ENCODE measurements around the gene RTL5.

The RTL5 gene

GRCh38 chrX:72130156-72130761 lies 1.5 kb downstream of the RTL5 start:
- H3K9ac ChIP-seq (ENCODE audit: low read depth in 1 of 2, low read length in 2 of 2) = no peak overlapping the region
- no peak overlapping the region for H3K4me3 ChIP-seq (ENCODE audit: low read length in 2 of 2)
- H3K36me3 ChIP-seq (ENCODE audit: control insufficient read depth in 2 of 2, insufficient read depth in 2 of 2, low read length in 2 of 2) = no peaks in the 10 kb centered on the region
- H3K9me3 ChIP-seq (ENCODE audit: control insufficient read depth in 2 of 2, low read length in 2 of 2) = no peaks in the 10 kb centered on the region
- H3K27ac ChIP-seq (ENCODE audit: low read depth in 2 of 2, low read length in 2 of 2) = no peak overlapping the region
- H3K27me3 ChIP-seq (ENCODE audit: control insufficient read depth in 2 of 2, insufficient read depth in 2 of 2, low read length in 2 of 2) = peaks cover 31 to 32% of the 10 kb centered on the region in 2 donors
- no peaks in the 10 kb centered on the region for H3K4me1 ChIP-seq (ENCODE audit: control insufficient read depth in 2 of 2, insufficient read depth in 2 of 2, low read length in 2 of 2)

DNA sequence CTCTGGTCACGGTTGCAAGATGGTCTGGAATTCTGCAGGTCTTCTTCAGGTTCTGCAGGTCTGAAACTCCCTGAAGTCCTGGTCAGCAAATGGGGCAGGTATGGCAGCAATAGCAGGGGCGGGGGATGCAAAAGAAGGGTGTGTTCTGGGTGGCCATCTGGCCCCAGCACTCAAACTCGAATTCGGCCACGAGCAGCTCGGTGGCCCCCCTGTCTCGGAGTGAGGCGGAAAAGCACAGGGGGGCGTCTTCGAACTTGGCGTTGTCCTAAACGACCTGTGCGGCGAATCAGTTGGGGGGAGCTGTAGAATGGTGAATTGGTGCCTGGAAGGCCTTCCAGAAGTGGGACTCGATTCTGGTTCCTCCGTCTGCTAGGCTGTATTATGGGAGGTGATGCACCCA lies 2.1 kb downstream of the RTL5 start:
- H3K9me3 ChIP-seq (ENCODE audit: control insufficient read depth in 2 of 2, low read length in 2 of 2) = no peaks in the 10 kb centered on the region
- peaks cover 31 to 32% of the 10 kb centered on the region in 2 donors for H3K27me3 ChIP-seq (ENCODE audit: control insufficient read depth in 2 of 2, insufficient read depth in 2 of 2, low read length in 2 of 2)

DNA sequence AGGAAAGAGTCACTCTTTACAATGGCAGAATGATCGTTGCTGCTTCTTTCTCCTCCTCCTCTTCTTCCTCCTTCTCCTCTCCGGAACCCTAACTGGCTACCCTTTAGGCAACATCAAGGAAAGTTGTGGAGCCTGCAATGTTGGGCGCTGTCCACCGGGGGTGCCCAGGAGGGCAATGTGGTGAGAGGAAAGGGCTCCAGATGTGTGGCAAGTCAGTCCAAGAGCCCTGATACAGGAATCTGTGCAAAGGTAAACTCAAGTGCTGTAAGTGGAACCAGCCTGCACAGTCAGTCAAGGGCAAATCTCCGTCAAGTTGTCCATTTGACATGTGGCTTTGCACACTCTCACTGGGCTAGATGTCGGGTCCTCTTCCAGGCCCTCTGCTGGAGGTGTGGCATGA lies 2.8 kb downstream of the RTL5 start:
- H3K9me3 ChIP-seq (ENCODE audit: control insufficient read depth in 2 of 2, low read length in 2 of 2) = no peaks in the 10 kb centered on the region
- H3K27me3 ChIP-seq (ENCODE audit: control insufficient read depth in 2 of 2, insufficient read depth in 2 of 2, low read length in 2 of 2) = peaks cover 26 to 32% of the 10 kb centered on the region in 2 donors
- H3K27ac ChIP-seq (ENCODE audit: low read depth in 2 of 2, low read length in 2 of 2) = no peak overlapping the region
- peaks cover 0 to 2% of the 10 kb centered on the region in 2 donors for H3K4me1 ChIP-seq (ENCODE audit: control insufficient read depth in 2 of 2, insufficient read depth in 2 of 2, low read length in 2 of 2)
- no peaks in the 10 kb centered on the region for H3K36me3 ChIP-seq (ENCODE audit: control insufficient read depth in 2 of 2, insufficient read depth in 2 of 2, low read length in 2 of 2)
- H3K4me3 ChIP-seq (ENCODE audit: low read length in 2 of 2) = no peak overlapping the region
- H3K9ac ChIP-seq (ENCODE audit: low read depth in 1 of 2, low read length in 2 of 2) = no peak overlapping the region

More for the DNA sequence above, 2.1 kb downstream of the RTL5 start:
- Histone ChIP-seq H3K36me3 (ENCODE audit: control insufficient read depth in 2 of 2, insufficient read depth in 2 of 2, low read length in 2 of 2) (no peaks in the 10 kb centered on the region), H3K4me1 (ENCODE audit: control insufficient read depth in 2 of 2, insufficient read depth in 2 of 2, low read length in 2 of 2) (no peaks in the 10 kb centered on the region), H3K4me3 (ENCODE audit: low read length in 2 of 2) (no peak overlapping the region), H3K9ac (ENCODE audit: low read depth in 1 of 2, low read length in 2 of 2) (no peak overlapping the region), H3K27ac (ENCODE audit: low read depth in 2 of 2, low read length in 2 of 2) (no peak overlapping the region)

DNA sequence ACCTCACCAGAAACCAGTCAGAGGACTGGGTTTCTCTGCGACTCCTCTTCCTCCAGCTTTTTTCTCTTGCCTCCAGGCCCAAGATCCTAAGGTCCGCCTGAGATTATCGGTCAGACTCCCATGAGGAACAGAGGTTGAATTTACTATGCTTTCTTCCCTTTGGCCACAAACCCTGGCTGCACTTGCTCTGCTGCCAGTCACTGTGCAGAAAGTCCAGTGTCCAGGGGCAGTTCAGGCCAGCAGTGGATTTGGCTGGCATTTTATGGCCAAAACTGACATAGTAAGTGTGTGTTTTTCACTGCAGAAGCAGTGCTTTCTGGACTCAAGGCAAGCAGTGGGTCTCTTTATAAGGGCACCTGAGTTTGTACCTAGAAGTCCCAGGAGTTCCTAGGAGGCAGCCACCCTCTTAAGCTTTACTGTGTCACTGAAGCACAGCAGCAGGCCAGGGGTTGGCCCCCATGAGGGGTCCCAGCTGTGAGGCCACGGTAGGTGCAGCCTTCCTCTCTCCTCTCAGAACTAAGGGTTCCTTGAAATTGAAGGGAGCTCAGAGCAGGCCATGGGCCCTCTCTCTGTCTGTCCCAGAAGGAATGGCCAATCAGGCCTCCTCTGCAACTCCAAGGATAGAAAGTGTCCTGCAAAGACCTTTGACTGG lies 3.4 kb downstream of the RTL5 start:
- peaks cover 26 to 32% of the 10 kb centered on the region in 2 donors for H3K27me3 ChIP-seq (ENCODE audit: control insufficient read depth in 2 of 2, insufficient read depth in 2 of 2, low read length in 2 of 2)
- no peaks in the 10 kb centered on the region for H3K36me3 ChIP-seq (ENCODE audit: control insufficient read depth in 2 of 2, insufficient read depth in 2 of 2, low read length in 2 of 2)
- no peaks in the 10 kb centered on the region for H3K9me3 ChIP-seq (ENCODE audit: control insufficient read depth in 2 of 2, low read length in 2 of 2)
- no peak overlapping the region for H3K4me3 ChIP-seq (ENCODE audit: low read length in 2 of 2)
- peaks cover 0 to 2% of the 10 kb centered on the region in 2 donors for H3K4me1 ChIP-seq (ENCODE audit: control insufficient read depth in 2 of 2, insufficient read depth in 2 of 2, low read length in 2 of 2)
- no peak overlapping the region for H3K27ac ChIP-seq (ENCODE audit: low read depth in 2 of 2, low read length in 2 of 2)
- H3K9ac ChIP-seq (ENCODE audit: low read depth in 1 of 2, low read length in 2 of 2) = no peak overlapping the region

GRCh38 chrX:72127332-72127731 lies 4.4 kb downstream of the RTL5 start:
- H3K9me3 ChIP-seq (ENCODE audit: control insufficient read depth in 2 of 2, low read length in 2 of 2) = no peaks in the 10 kb centered on the region
- no peak overlapping the region for H3K27ac ChIP-seq (ENCODE audit: low read depth in 2 of 2, low read length in 2 of 2)
- H3K27me3 ChIP-seq (ENCODE audit: control insufficient read depth in 2 of 2, insufficient read depth in 2 of 2, low read length in 2 of 2) = peaks cover 18 to 23% of the 10 kb centered on the region in 2 donors
- no peak overlapping the region for H3K4me3 ChIP-seq (ENCODE audit: low read length in 2 of 2)
- H3K36me3 ChIP-seq (ENCODE audit: control insufficient read depth in 2 of 2, insufficient read depth in 2 of 2, low read length in 2 of 2) = no peaks in the 10 kb centered on the region
- no peak overlapping the region for H3K9ac ChIP-seq (ENCODE audit: low read depth in 1 of 2, low read length in 2 of 2)
- H3K4me1 ChIP-seq (ENCODE audit: control insufficient read depth in 2 of 2, insufficient read depth in 2 of 2, low read length in 2 of 2) = peaks cover 0 to 2% of the 10 kb centered on the region in 2 donors

- Histone ChIP-seq H3K36me3 (ENCODE audit: control insufficient read depth in 2 of 2, insufficient read depth in 2 of 2, low read length in 2 of 2) (no peaks in the 10 kb centered on the region), H3K27ac (ENCODE audit: low read depth in 2 of 2, low read length in 2 of 2) (no peak overlapping the region), H3K4me3 (ENCODE audit: low read length in 2 of 2) (no peak overlapping the region), H3K27me3 (ENCODE audit: control insufficient read depth in 2 of 2, insufficient read depth in 2 of 2, low read length in 2 of 2) (peaks cover 13 to 19% of the 10 kb centered on the region in 2 donors), H3K9ac (ENCODE audit: low read depth in 1 of 2, low read length in 2 of 2) (no peak overlapping the region), H3K4me1 (ENCODE audit: control insufficient read depth in 2 of 2, insufficient read depth in 2 of 2, low read length in 2 of 2) (peaks cover 0 to 2% of the 10 kb centered on the region in 2 donors), H3K9me3 (ENCODE audit: control insufficient read depth in 2 of 2, low read length in 2 of 2) (no peaks in the 10 kb centered on the region)
These were observed 5.1 kb downstream of the RTL5 start for GRCh38 chrX:72126539-72127140.

DNA sequence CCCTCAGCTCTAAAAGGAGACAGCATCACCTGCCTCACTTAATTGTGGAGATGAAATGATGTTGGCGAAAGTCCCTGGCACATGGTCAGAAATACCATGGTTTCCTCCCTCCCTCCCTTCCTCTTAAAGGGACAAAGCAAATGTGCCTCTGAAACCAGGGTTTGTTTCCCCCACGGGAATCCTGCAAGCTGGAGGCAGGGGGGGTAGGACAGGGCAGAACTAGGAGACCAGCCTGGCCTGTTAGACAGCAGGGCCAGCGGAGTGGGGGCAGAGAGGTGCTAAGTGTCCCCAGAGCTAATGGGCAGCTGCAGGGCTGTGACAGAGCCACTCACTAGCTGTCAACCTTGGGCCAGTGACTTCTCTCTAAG lies 5.7 kb downstream of the RTL5 start:
- Histone ChIP-seq H3K4me1 (ENCODE audit: control insufficient read depth in 2 of 2, insufficient read depth in 2 of 2, low read length in 2 of 2) (peaks cover 0 to 2% of the 10 kb centered on the region in 2 donors), H3K27me3 (ENCODE audit: control insufficient read depth in 2 of 2, insufficient read depth in 2 of 2, low read length in 2 of 2) (peaks cover 13 to 19% of the 10 kb centered on the region in 2 donors), H3K4me3 (ENCODE audit: low read length in 2 of 2) (no peak overlapping the region), H3K9ac (ENCODE audit: low read depth in 1 of 2, low read length in 2 of 2) (no peak overlapping the region), H3K9me3 (ENCODE audit: control insufficient read depth in 2 of 2, low read length in 2 of 2) (no peaks in the 10 kb centered on the region), H3K36me3 (ENCODE audit: control insufficient read depth in 2 of 2, insufficient read depth in 2 of 2, low read length in 2 of 2) (no peaks in the 10 kb centered on the region), H3K27ac (ENCODE audit: low read depth in 2 of 2, low read length in 2 of 2) (peak overlapping the region in 1 of 2 donors; percentile 43)

DNA sequence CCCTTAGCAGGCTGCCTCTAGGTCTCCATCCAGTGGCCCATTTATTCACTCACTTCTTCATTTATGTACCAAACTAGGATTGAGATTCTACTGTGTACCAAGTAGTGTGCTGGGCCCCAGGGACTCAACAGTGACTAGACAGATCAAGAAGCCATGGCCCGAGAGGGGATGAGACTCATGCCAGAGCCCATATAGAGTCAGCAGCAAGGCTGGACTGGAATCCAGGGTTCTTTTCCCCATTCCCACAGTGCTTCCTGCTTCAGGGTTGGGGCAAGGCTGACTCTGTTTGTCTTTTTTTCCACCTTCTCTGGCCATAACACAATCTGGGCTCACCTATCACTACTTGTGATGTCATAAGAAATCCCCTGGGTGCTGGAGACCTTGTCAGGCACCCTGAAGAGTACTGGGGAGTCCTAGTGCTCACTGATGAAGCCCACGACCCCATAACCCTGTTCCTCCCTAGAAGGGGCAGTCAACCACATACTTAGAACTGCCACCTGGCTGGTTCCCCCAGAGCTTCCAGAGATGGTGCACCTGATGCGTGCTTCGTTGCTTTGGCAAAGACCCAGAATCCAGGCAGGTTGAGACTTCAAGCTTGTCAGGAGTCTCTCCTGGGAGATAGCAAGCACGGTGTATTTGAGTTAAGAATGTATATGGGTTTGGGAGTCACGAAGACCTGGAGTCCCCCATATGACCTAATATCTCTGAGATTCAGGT lies 6.2 kb downstream of the RTL5 start:
- peaks cover 11 to 16% of the 10 kb centered on the region in 2 donors for H3K27me3 ChIP-seq (ENCODE audit: control insufficient read depth in 2 of 2, insufficient read depth in 2 of 2, low read length in 2 of 2)
- no peak overlapping the region for H3K9ac ChIP-seq (ENCODE audit: low read depth in 1 of 2, low read length in 2 of 2)
- no peak overlapping the region for H3K4me3 ChIP-seq (ENCODE audit: low read length in 2 of 2)
- H3K4me1 ChIP-seq (ENCODE audit: control insufficient read depth in 2 of 2, insufficient read depth in 2 of 2, low read length in 2 of 2) = peaks cover 0 to 4% of the 10 kb centered on the region in 2 donors
- H3K27ac ChIP-seq (ENCODE audit: low read depth in 2 of 2, low read length in 2 of 2) = no peak overlapping the region
- no peaks in the 10 kb centered on the region for H3K36me3 ChIP-seq (ENCODE audit: control insufficient read depth in 2 of 2, insufficient read depth in 2 of 2, low read length in 2 of 2)
- no peaks in the 10 kb centered on the region for H3K9me3 ChIP-seq (ENCODE audit: control insufficient read depth in 2 of 2, low read length in 2 of 2)

- H3K9me3 ChIP-seq (ENCODE audit: control insufficient read depth in 2 of 2, low read length in 2 of 2) = no peaks in the 10 kb centered on the region
- no peaks in the 10 kb centered on the region for H3K36me3 ChIP-seq (ENCODE audit: control insufficient read depth in 2 of 2, insufficient read depth in 2 of 2, low read length in 2 of 2)
- no peak overlapping the region for H3K27ac ChIP-seq (ENCODE audit: low read depth in 2 of 2, low read length in 2 of 2)
- H3K4me1 ChIP-seq (ENCODE audit: control insufficient read depth in 2 of 2, insufficient read depth in 2 of 2, low read length in 2 of 2) = peaks cover 0 to 4% of the 10 kb centered on the region in 2 donors
- H3K27me3 ChIP-seq (ENCODE audit: control insufficient read depth in 2 of 2, insufficient read depth in 2 of 2, low read length in 2 of 2) = peaks cover 3 to 13% of the 10 kb centered on the region in 2 donors
- H3K9ac ChIP-seq (ENCODE audit: low read depth in 1 of 2, low read length in 2 of 2) = no peak overlapping the region
- no peak overlapping the region for H3K4me3 ChIP-seq (ENCODE audit: low read length in 2 of 2)
These were observed 7.0 kb downstream of the RTL5 start for GRCh38 chrX:72124540-72125201.
